ENCODE measurements around the gene EEF1A2.

The EEF1A2 gene

GRCh38 chr20:63536997-63537524, 38.2 kb upstream of the EEF1A2 start, which contains the start of gene PTK6:
Gene PTK6 (minus strand): TSS chr20:63537376. CDS start chr20:63537314, 62 bp downstream.
- no peak for DNase-seq (ENCODE audit: low read depth)

GRCh38 chr20:63536241-63536977, 37.5 kb upstream of the EEF1A2 start:
- DNase-seq (ENCODE audit: low read depth): no peak

GRCh38 chr20:63534831-63535651, 36.2 kb upstream of the EEF1A2 start:
- no peak for DNase-seq (ENCODE audit: low read depth)

GRCh38 chr20:63534427-63534830, 35.5 kb upstream of the EEF1A2 start:
- DNase-seq (ENCODE audit: low read depth): no peak

GRCh38 chr20:63533871-63534393, 35.0 kb upstream of the EEF1A2 start:
- DNase-seq (ENCODE audit: low read depth): no peak

GRCh38 chr20:63533388-63533787, 34.5 kb upstream of the EEF1A2 start:
- no peak for DNase-seq (ENCODE audit: low read depth)

- DNase-seq (ENCODE audit: low read depth): no peak
Measured at GRCh38 chr20:63532449-63532971, 33.6 kb upstream of the EEF1A2 start.

- DNase-seq (ENCODE audit: low read depth): no peak
Measured at GRCh38 chr20:63531686-63532448, 33.0 kb upstream of the EEF1A2 start.

GRCh38 chr20:63530788-63531160, 31.9 kb upstream of the EEF1A2 start:
- no peak for DNase-seq (ENCODE audit: low read depth)

GRCh38 chr20:63529861-63530787, 31.2 kb upstream of the EEF1A2 start:
- DNase-seq (ENCODE audit: low read depth): no peak

- DNase-seq (ENCODE audit: low read depth): no peak
Measured at GRCh38 chr20:63529180-63529860, 30.4 kb upstream of the EEF1A2 start.

GRCh38 chr20:63527184-63527583, 28.3 kb upstream of the EEF1A2 start:
- no peak for DNase-seq (ENCODE audit: low read depth)

- DNase-seq (ENCODE audit: low read depth): no peak
Measured at GRCh38 chr20:63525971-63526370, 27.1 kb upstream of the EEF1A2 start.

- DNase-seq (ENCODE audit: low read depth): no peak
Measured at GRCh38 chr20:63525185-63525584, 26.3 kb upstream of the EEF1A2 start.

GRCh38 chr20:63522981-63523611, 24.2 kb upstream of the EEF1A2 start:
- no peak for DNase-seq (ENCODE audit: low read depth)

GRCh38 chr20:63522091-63522868, 23.4 kb upstream of the EEF1A2 start:
- DNase-seq (ENCODE audit: low read depth): no peak

GRCh38 chr20:63521602-63522001, 22.7 kb upstream of the EEF1A2 start:
- DNase-seq (ENCODE audit: low read depth): no peak

- peak; percentile 35 for DNase-seq (ENCODE audit: low read depth)
Measured at GRCh38 chr20:63520934-63521601, 22.2 kb upstream of the EEF1A2 start.

Measured in T-helper 22 cell (primary cell).